Stimulated activated CD4-positive, alpha-beta T cell treated with anti-CD3 and anti-CD28 coated beads, TNF-alpha, amount 100 ng/mL, for 48 hours (primary cell): Measurements from ENCODE around the gene ALS2.
"Not testable (repeated sequence)": the region's sequence is repeated elsewhere in the genome, so short reads cannot be mapped to it uniquely, and the experiment has no call there.

Experiments
- DNase-seq, 3 donors: peaks; one replicate each; pipeline ENCODE4 v3.0.0-alpha.2; 2020; ENCODE audit warnings: low read depth in 3 of 3

The ALS2 gene

DNA sequence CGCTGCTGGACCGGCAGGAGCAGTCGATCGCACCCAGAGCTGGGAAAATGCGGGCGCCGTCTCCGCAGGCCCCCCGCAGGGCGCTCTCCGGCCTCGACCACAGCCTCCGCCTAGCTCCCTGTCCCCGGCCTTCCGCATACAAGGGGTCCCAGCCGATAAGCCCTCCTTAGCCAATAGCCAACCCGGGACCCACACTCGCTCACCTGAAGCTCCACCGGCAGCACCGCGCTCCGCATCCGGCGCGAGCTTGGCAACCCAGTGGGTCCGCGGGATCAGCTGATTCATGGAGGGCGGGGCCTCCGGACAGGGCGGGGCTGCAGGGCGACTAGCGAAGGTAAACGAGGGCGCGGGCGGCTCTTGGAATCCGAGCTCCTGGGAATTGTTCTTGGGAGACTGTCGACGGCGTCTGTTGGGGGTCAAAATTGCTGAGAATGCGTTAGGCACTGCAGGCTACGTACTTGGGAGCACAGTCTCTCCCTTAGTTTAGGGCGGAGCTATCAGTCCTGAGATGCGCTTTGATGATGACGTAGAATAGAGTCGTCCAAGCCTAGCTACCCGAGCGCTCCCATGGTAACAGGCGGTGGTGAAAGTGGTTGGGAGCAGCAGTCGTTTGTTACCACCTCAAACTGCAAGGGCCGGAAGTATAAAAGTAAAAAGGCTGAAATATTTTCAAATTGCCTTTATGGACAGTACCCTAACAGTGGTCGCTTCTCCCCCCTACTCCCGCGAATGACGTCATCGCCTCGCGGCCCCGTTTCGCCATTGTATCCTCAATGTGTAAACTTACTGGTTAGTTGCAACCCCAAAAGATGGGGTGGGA lies at the start of gene ALS2:
Gene ALS2, minus strand, starts transcription at position 260 of the 820 bp plus-strand sequence. CDS start 12,048 bp downstream, outside the sequence.
- peak; percentile 85 to 92 (median 85) for DNase-seq

DNA sequence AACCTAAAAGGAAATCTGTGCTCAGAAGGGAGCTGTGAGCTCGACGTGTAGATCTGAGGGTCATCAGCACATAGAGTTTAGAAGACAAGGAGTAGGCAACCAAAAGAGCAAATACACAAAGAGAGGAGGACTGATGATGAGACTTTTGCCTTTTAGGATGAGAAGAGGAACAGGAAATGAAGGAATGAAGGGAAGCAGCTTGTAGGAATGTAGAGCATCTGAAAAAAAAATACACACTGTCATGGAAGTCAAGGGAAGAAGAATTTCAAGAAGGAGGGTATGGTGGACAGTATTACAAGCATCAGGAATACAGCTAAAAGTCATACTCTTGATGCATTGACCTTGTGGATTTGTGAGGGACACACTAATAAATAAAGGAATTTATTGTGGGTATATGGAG lies 47.5 kb upstream of the ALS2 start:
- DNase-seq: no peak

DNA sequence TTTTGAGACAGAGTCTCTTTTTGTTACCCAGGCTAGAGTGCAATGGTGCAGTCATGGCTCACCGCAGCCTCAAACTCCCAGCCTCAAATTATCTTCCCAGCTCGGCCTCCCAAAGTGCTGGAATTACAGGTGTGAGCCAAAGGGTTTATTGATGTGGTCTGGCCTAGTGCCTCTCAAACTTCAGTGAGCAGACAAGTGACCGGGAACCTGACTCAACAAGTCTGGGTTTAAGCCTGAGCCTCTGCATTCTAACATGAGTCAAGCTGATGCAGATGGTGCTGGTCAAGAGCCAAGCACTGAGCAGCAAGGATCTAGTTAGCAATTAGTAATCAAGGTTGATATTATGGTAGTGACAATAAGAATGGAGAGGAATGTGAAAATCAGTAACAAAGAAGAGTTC lies 46.9 kb upstream of the ALS2 start:
- DNase-seq: no peak

DNA sequence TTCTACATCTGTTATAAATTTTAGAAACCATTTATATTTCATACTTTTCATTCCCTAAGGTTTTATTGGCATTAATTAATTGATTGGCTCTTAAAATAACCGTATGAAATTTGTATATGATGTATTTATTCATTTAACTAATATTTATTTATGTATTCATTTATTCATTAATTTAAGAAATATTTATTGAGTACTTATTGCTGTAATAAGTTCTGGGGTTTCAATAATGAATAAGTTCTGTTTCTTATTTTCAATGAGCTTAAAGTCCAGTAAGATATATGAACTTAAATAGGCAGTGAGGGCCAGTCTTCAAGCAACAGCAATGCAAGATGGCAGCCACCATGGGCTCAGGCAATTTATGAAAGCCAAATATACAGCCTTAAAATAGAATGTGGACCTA lies 43.5 kb upstream of the ALS2 start:
- no peak for DNase-seq

DNA sequence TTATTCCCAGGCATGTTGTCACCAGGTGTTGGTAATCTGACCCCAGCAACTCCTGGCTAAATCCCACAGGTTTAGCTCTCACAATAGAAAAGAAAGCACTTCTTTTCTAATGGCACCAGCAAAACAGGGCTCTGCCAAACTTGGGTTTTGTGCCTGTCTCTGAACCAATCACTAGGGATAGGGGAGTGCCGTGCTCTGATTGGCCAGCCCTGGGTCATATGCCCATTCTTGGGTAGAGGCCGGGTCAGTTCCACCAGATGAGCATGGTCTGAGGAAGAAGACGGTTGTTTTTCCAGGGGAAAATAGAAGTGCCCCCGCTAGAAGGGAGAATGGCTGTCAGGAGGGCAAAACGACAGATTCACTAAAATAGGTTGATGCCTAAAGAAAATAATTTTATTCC lies 40.3 kb upstream of the ALS2 start:
- no peak for DNase-seq

DNA sequence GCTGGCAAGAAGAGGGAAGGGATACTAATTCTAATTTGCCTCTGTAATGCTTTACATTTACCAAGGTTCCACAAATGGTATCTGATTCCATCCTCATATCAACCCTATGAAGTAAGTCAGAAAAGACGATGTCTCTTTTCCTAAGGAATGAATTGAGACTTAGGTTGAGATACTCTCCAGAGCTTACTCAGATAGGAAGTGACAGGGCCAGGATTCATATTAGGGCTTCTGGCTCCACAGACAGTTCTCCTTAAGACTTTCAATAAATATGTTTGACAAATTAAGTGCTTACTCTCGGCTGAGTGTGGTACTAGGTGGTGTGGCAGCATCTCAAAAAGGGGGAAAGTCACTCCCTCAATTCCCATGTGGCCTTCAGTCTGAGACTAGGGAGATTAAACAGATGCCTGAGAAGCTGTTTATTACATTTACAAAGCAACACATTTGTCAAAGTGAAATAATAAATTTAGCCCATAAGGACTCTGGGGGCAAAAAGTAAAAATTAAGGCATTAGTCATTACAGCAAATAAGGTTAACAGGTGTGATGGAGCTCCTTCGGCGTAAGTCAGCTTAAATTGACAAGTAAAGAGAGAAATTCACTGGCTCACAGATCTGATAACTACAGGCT lies 39.8 kb upstream of the ALS2 start:
- DNase-seq: no peak

DNA sequence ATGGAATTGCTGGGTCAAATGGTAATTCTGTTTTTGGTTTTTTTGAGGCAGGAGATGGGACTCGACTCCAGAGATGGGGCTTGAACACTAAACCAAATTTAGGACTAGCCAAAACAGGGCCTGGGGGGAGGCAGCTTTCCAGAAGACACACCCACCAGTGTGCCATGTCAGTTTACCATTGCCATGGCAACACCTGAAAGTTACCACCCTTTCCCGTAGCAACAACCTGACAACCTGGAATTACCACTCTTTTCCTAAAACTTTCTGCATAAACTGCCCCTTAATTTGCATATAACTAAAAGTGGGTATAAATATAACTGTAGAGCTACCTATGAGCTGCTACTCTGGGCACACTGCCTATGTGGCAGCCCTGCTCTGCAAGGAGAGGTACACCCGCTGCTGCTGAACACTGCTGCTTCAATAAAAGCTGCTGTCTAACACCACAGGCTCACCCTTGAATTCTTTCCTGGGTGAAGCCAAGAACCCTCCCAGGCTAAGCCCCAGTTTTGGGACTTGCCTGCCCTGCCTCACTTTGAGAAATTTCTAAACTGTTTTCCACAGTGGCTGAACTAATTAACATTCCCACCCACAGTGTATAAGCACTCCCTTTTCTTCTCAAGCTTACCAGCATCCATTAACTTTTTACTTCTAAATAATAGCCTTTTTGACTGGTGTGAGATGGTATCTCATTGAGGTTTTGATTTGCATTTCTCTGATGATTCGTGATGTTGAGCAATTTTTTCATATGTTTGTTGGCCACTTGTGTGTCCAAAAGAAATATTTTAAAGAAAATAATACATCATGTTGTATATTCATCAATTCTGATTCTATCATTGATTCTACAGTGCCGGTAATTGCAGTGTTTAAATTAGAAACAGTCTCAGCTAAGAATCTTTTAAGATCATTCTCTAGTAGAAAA lies 36.2 kb upstream of the ALS2 start:
- DNase-seq: no peak

DNA sequence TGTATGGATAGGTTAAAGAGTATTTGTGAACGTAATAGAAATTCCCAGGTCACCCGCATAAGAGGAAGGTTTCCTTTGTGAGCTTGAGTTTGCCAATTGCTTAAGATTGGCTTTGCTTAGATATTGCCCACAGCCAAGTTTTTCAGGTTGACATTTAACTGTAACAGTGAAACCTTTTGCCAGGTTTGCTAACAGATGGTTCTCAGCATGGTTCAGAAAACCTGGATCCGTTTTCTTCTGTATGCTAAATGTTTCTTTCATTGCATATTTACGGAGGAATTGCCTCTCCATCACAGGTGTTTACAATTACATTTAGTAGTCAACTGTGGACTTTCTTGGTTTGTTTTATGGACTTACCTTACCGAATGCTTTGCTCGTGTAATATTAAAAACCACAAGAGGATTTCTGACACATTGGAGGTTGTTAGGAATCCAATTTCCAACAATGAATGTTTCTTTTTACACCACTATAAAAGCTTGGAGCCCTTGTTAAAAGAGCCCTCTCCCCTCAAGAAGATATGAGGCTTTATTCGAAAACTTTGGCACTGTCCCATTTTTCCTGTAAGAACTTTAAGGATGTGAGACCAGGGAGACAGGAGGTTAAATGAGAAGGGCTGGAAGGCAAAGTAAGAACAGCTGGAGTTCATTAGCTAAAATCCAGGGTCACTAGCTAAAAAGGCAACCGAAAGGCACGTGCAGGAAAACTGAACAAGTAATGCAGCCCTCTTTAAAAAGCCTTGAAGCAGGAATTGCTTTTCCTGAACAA lies 33.4 kb upstream of the ALS2 start:
- no peak for DNase-seq

DNA sequence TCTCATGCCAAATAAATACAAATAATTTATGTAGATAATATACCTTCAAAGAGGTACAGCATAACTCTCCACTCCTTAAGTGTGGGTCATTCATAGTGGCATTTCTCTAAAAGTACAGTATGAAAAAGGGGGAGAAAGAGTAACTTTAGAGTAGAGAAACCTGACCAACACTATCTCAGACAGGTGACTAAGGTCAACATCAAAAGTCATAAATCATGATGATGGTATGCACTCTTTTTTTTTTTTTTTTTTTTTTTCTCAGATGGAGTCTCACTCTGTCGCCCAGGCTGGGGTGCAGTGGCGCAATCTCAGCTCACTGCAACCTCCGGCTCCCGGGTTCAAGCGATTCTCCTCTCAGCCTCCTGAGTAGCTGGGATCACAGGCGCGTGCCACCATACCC lies 29.9 kb upstream of the ALS2 start:
- DNase-seq: not testable (repeated sequence)

DNA sequence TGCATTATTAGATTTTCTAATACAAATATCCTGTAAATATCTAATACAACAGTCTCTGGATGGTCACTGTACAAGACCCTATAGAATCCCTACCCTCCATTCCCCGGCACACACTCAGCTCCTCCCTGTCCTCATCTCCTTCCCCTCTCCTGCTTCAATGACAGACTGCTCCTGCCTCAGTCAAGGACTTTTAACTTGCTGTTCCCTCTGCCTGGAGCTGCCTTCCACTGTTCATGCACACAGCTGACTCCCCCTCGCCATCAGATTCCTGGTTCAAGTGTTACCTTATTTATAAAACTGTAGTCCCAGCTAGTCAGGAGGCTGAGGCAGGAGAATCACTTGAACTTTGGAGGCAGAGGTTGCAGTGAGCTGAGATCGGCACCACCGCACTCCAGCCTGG lies 28.9 kb upstream of the ALS2 start:
- DNase-seq: no peak

DNA sequence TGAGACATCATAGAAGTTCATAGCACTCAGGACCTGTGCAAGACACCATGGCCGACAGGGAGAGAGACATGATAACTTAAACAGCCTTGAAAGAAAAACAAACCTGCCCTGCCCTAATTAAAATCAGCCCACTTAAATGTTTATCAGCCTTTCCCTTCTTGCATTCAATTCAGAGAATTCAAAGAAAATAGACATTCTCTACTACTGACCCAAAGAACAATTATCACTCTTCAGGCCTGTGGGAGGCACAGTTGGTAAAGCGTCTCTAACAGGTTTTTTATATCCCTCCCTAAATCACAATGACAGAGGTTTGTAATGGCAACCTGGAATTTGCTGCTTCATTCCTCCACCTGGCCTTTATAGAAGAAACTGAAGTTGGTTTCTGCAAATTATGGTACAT lies 27.3 kb upstream of the ALS2 start:
- no peak for DNase-seq

DNA sequence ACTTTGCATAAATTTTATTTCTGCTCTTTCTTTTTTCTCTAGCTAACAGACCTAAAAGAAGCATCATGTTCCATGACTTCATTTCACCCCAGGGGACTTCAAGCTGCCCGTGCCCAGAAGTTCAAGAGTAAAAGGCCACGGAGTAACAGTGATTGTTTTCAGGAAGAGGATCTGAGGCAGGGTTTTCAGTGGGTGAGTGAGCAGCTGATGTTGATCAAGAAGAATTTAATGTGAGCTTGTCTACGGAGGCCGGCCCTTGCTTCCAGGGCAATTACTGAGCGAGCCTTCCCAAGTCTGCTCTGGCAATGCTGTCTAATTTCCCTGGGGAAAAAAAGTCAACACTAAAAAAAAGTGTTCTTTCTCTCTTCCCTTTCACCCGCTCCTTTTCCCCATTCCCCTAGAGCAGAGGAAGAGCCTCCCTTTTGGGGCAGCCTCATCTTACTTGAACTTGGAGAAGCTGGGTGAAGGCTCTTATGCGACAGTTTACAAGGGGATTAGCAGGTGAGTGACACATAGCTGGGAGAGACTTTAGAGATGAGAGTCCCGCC lies 26.8 kb upstream of the ALS2 start:
- DNase-seq: no peak

DNA sequence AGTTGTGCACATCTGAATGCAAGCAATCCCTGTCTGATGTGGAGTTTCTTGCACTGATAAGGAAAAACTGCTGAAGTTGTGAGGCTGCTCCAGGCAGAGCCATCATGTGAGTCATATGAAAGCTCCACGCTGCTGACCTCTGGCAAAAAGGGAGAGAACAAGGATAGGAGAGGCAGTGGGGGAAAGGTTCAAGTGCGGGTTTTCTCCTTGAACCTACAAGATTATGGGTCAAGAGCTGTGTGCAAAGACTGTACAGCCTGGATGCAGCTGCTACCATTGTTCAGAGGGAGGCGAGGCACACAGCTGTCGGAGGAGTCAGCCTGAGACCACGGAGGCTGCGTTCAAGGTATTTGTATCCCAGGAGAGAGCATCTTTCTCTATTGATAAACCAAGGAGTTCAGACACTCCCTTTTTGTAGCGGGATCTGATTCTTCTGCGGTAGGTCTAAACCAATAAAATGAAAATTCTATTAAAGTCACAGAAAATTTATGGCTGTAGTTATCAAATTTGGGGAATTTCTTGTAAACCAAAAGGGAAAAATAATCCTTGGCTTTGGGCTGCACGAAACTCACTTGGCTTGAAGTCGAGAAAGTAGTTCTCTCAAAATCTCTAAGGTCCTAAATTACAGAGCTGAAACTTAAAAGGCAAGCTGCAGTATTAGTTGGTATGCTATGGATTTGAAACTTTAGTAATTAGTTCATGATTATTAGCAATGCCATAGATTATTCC lies 25.9 kb upstream of the ALS2 start, which contains the start of gene CDK15:
Gene CDK15, plus strand, starts transcription at position 96 of the 729 bp plus-strand sequence. Its CDS starts 128 bp downstream, at position 224.
- no peak for DNase-seq

DNA sequence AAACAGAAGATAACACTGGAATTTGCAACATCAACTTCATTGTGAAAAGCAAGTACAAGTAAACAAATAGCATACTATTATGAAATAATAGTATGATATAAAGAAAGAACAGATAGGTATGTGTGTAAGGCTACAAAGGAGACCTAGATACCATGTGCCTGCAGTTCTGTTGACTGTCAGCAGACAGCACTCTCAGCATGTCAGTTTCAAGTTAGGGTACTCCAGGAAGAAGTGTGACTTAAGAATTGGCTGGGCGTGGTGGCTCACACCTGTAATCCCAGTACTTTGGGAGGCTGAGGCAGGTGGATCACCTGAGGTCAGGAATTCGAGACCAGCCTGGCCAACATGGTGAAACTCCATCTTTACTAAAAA lies 18.2 kb upstream of the ALS2 start:
- not testable (repeated sequence) for DNase-seq

DNA sequence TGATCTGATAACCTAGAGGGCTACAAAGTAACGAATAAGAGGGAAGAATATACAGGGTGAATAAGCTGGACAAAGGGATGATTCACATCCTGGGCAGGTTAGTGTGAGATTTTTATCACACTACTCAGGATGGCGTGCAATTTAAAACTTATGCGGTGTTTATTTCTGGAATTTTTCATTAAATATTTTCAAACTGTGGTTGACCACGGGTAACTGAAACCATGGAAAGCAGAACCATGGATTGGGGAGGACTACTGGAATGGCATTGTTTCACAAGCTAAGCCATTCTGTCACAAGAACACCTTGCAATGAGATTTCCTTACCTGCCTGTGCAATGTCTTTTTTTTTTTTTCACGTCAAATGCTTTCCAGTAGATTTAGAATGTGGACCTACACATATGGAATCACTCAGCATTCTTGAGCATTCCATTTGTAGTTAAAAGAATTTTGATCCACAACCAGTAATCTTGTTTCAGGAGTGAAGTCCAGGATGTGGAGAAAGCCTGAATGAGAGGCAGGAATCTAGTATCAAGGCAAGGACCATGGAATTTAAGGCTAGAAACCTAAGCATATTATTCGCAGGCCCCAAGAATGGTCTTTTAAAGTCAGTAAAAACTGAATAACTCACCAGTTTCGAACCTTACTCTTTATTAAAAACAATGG lies 17.6 kb upstream of the ALS2 start:
- DNase-seq: no peak

DNA sequence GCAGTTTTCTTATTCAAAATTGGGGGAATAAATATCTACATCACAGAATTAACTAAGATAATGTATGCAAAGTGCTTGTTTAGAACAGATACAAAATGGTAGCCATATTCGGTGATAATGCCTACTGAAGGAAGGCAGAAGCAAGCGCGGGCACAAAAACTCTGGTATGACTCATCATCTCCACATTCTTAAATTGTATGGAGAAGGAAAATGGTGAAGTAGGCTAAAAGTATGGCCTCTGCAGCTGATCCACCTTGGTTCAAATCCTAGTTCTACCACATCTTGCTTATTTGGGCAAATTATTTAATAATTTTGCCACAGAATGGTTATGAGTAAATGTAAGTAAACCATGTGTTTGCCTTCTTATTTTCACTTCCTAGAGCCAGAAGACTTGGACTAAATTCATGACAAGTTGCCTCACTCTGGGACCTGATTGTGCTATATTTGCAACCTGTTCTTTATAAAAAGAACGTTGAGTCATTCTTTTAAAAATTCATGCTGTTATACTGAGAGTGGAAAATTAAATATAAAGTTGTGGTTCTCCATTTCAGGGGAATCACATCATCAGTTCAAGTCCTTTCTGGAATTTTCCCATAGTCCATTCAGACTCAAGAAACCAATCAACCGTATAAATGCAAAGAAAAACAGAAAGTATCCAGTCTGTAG lies 16.6 kb upstream of the ALS2 start:
- DNase-seq: no peak

DNA sequence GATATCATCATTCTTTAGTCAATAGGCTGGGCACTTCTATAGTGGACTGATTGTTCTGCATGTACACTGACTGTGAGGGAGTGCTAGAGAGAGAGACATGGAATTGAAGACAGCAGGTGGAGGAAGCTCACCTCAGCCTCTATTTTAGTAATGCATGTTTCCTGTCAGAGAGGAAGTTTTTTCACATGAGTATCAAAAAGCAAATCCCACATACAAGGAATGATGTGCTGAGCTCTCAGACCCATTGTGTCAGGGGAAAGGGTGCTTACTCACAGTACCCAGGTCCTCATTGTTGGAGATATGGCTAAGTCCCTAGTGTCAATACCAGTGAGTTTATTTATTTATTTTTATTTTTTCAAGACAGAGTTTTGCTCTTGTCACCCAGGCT lies 15.7 kb upstream of the ALS2 start:
- no peak for DNase-seq

DNA sequence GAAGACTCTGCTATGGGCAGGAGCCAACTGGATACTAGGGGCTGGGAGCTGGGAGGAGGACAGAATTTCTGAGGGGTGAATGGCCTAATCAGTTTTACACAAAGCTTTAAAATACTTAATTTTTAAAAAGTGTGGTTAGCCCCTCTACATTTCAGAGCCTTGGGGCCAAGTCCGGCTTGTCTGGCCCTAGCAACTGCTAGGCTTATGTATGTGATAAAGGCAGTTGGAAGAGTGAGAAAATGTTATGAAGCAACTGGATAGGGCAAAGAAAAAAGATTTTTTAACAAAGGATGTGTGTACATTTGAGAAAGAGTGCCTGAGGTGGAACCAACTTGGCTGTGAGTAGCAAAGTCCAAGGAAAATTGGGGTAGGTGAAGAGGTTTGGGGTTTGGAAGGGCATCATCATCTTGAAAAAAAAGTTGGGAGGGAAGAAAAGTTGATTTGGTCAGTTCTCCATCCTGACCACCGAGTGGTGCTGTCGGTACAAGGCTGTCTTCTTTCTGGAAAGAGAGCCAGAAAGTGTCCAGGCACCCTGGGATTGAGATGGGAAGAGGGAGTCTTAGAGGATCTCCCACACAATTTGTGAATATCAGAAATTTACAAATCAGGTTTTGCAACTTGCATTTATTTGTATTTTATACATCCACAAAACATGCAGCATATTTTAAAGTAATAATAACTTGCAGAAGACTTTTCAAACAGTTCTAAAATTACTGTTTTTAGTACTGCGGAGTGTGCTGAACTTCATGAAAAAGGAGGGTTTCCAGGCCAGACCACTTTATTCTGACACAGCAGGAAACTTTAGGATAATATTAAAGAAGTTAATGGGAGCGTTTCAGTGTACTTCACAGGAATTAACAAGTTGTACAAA lies 15.1 kb upstream of the ALS2 start:
- DNase-seq: no peak

DNA sequence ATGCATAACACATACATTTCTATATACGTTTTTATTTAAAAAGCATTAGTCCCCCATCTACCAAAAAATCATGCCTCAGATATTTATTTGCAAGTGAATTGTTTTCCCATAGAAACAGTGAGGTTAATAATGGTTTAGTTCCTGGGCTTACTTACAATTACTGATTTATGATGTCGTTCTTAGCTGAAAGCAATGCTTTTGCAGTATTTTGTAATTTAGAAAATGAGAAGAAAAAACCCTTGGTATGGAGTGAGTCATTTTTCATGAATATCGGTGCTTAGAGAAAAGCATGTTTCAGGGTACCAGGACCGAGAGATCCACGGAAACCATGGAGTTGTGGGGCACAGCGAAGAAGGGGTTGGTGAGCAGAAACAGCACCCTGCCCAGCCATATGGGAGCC lies 13.6 kb upstream of the ALS2 start:
- no peak for DNase-seq
